HFFc6 (cell line): ENCODE results near the gene FRMPD4. TPM values are rescaled to one million over a fixed set of nuclear protein-coding genes. Genes with fewer than 3 reads are reported as not detected.

ENCODE experiments used
- DNase-seq: peaks from one replicate; pipeline ENCODE4 v3.0.0-alpha.2; 2018
- H3K27ac Mint-ChIP-seq: 2 replicates; pipeline ENCODE4 v1.8.0; 2020; ENCODE audit warnings: mild to moderate bottlenecking, mixed read lengths
- H3K27me3 Mint-ChIP-seq: 2 replicates; pipeline ENCODE4 v1.8.0; 2021; ENCODE audit warnings: mild to moderate bottlenecking, moderate library complexity, mixed read lengths; ENCODE audit not compliant: insufficient read depth
- H3K36me3 Mint-ChIP-seq: 2 replicates; pipeline ENCODE4 v1.8.0; 2021; ENCODE audit warnings: low read depth, mixed read lengths
- H3K4me1 Mint-ChIP-seq: 2 replicates; pipeline ENCODE4 v1.8.0; 2020; ENCODE audit warnings: low read depth, mixed read lengths
- H3K4me3 Mint-ChIP-seq: 2 replicates; pipeline ENCODE4 v1.8.0; 2020; ENCODE audit warnings: mild to moderate bottlenecking, moderate library complexity, mixed read lengths
- H3K9me3 Mint-ChIP-seq: 2 replicates; pipeline ENCODE4 v1.8.0; 2020; ENCODE audit warnings: mild to moderate bottlenecking, mixed read lengths
- total RNA-seq, 6 experiments: library from RNA; stranded (reverse); fragmentation: NEBNext Ultra II Directional; extraction: Animal tissue kit (Norgen Biotek cat#: 25700); gene quantifications; 2 replicates in 1 of 6; 3 replicates in 5 of 6; pipeline ENCODE4 v1.2.3, GENCODE V29; 2021
- TF ChIP-seq, protein P1 (sequence below): fragments of 200-600 bp; sonication (generic); IDR thresholded peaks from 2 replicates; pipeline ENCODE4 v1.5.0; 2021; ENCODE audit warnings: antibody characterized with exemption, mild to moderate bottlenecking

The FRMPD4 gene
- total RNA-seq, 6 experiments from 2014 or later, result 0.09 to 0.55 (median 0.47) TPM

DNA sequence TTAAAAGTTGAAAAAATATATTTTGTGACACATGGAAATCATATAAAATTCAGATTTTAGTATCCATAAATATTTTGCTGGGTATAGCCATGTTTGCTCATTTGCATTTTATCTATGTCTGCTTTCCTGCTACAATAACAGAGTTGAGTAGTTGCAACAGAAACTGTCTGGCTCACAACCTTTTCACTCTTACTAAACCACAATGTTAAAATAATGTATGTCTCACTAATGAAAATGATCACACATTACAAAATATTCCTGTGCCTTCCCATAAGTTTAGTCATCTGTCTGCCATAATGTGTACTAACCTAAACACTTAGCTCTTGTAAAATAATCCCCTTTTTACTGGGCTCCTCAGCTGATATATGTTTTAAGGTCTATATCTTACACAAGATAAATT is 479.0 kb downstream of the FRMPD4 start:
- H3K27me3 Mint-ChIP-seq, result peaks cover 1% of the 10 kb centered on the region; the same call in 1 of the 2 replicates
- DNase-seq, result no peak
- no peaks in the 10 kb centered on the region for H3K4me1 Mint-ChIP-seq
- no peak overlapping the region for H3K27ac Mint-ChIP-seq
- no peak overlapping the region for H3K4me3 Mint-ChIP-seq
- peaks cover 4% of the 10 kb centered on the region; the same call in 1 of the 2 replicates for H3K9me3 Mint-ChIP-seq
- TF ChIP-seq, protein P1, sequence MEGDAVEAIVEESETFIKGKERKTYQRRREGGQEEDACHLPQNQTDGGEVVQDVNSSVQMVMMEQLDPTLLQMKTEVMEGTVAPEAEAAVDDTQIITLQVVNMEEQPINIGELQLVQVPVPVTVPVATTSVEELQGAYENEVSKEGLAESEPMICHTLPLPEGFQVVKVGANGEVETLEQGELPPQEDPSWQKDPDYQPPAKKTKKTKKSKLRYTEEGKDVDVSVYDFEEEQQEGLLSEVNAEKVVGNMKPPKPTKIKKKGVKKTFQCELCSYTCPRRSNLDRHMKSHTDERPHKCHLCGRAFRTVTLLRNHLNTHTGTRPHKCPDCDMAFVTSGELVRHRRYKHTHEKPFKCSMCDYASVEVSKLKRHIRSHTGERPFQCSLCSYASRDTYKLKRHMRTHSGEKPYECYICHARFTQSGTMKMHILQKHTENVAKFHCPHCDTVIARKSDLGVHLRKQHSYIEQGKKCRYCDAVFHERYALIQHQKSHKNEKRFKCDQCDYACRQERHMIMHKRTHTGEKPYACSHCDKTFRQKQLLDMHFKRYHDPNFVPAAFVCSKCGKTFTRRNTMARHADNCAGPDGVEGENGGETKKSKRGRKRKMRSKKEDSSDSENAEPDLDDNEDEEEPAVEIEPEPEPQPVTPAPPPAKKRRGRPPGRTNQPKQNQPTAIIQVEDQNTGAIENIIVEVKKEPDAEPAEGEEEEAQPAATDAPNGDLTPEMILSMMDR, result no peak
- no peaks in the 10 kb centered on the region for H3K36me3 Mint-ChIP-seq

DNA sequence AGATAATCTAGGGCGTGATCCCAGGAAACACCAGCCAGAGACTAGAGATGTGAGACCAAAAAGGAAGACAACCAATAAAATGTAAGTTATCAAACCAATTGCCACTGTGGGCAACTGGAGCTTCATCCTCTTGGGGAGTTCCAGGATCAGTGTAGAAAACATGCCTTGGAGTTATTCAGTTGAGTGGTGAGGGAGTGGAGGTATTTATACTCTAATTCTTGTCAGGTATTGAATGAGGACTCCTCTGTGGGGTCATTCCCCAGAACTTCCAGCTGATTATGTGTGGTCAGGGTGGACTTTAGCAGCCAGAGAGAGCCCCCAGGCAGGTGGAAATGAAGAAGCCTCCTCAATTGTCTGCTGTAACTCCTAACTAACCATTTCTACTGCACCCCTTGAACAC is 509.0 kb downstream of the FRMPD4 start:
- H3K9me3 Mint-ChIP-seq, result no peaks in the 10 kb centered on the region
- no peak overlapping the region for H3K4me3 Mint-ChIP-seq
- TF ChIP-seq, protein P1, result no peak
- H3K36me3 Mint-ChIP-seq, result no peaks in the 10 kb centered on the region
- H3K4me1 Mint-ChIP-seq, result no peaks in the 10 kb centered on the region
- DNase-seq, result no peak
- no peak overlapping the region for H3K27ac Mint-ChIP-seq
- H3K27me3 Mint-ChIP-seq, result peaks cover 4% of the 10 kb centered on the region

DNA sequence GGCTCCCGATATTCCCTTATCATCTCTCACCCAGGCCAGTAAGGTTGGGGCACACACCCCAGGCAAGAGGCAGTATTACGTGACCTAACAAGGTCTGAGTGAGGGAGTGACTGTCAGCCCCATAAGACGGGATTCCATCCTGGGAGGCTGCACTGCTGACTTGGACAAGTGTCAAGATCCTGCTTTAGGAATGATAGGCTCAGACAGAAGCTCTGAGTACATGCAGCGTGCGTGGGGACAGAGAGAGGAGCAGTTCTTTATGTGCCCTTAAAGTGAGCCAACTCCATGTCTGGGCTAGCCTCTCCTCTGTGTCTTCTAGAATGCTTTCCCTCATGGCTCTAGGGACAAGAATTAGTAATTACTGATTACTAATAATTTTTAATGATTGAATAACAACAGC is 510.7 kb downstream of the FRMPD4 start:
- H3K9me3 Mint-ChIP-seq, result no peaks in the 10 kb centered on the region
- H3K36me3 Mint-ChIP-seq, result no peaks in the 10 kb centered on the region
- TF ChIP-seq, protein P1, result no peak
- no peak for DNase-seq
- H3K27ac Mint-ChIP-seq, result no peak overlapping the region
- peaks cover 6% of the 10 kb centered on the region for H3K27me3 Mint-ChIP-seq
- H3K4me1 Mint-ChIP-seq, result no peaks in the 10 kb centered on the region
- H3K4me3 Mint-ChIP-seq, result no peak overlapping the region

DNA sequence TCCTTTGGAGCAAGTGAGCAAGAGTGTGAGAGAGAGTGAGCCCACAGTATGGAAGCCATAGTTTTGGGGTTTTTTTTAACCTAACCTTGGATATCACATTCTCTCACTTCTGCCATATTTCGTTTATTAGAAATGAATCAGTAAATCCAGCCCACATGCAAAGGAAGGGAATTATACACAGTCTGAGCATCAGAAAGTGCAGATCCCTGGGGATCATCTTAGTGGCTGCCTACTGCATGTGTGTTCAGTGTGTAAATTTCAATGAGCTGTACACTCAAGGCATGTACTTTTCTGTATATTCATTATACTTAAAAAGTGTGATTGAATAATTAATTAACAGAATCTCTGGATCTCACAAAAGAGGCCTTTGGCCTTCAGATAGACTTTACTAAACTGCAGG is 519.2 kb downstream of the FRMPD4 start:
- no peak overlapping the region for H3K27ac Mint-ChIP-seq
- no peaks in the 10 kb centered on the region for H3K36me3 Mint-ChIP-seq
- no peak overlapping the region for H3K4me3 Mint-ChIP-seq
- TF ChIP-seq, protein P1, result no peak
- no peak for DNase-seq
- H3K27me3 Mint-ChIP-seq, result peaks cover 1% of the 10 kb centered on the region; the same call in 1 of the 2 replicates
- H3K4me1 Mint-ChIP-seq, result no peaks in the 10 kb centered on the region
- no peaks in the 10 kb centered on the region for H3K9me3 Mint-ChIP-seq

DNA sequence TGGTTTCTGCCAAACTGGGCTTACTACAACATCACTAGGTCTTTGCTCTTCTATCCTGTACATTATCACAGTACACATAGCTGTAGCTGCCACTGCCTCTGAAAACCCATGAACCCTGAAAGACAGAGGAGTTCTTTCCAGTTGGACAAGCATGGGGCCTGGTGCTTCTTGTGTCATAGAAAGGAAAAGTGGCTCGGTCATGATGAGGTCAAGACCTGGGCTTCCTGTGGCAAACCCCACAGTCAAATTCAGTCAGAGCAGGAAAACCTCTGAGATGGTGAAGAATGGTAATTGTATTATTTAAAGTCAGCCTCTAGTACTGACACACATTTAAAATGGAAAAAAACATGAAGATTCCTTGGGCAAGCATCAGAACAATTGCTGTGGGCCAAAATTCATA is 519.6 kb downstream of the FRMPD4 start:
- Mint-ChIP-seq H3K27ac (no peak overlapping the region), H3K27me3 (peaks cover 1% of the 10 kb centered on the region), H3K36me3 (no peaks in the 10 kb centered on the region), H3K4me3 (no peak overlapping the region), H3K4me1 (no peaks in the 10 kb centered on the region), H3K9me3 (peaks cover under 1% of the 10 kb centered on the region; the same call in 1 of the 2 replicates)
- TF ChIP-seq, protein P1, result no peak
- no peak for DNase-seq

DNA sequence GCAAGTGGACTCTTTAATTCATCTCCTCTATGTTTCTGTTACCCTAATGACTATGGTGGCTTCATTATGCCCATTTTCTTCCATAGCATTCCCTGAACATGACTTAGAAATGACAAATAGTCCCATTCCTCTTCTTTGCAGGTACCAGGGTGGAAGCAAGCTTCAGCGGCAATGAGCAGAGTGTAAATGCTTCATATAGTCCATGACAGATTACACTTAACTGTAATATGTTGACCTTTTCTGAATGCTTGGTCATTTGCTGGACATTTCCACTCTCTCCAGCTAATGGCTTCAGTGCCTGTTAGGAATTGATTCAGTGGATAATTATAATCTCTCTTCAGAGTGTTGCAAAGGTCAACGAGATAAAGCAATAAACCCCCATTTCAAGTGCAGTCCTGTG is 523.2 kb downstream of the FRMPD4 start:
- H3K27me3 Mint-ChIP-seq, result no peaks in the 10 kb centered on the region; the same call in none of the 2 replicates
- no peak for DNase-seq
- H3K27ac Mint-ChIP-seq, result no peak overlapping the region
- no peaks in the 10 kb centered on the region for H3K36me3 Mint-ChIP-seq
- H3K9me3 Mint-ChIP-seq, result peaks cover 4% of the 10 kb centered on the region; the same call in 1 of the 2 replicates
- no peak overlapping the region for H3K4me3 Mint-ChIP-seq
- H3K4me1 Mint-ChIP-seq, result no peaks in the 10 kb centered on the region
- TF ChIP-seq, protein P1, result no peak
